HepG2 (cell line): ENCODE data around the gene DCAKD. TPM values are rescaled to one million over a fixed set of nuclear protein-coding genes. Genes with fewer than 3 reads are reported as not detected.

ENCODE experiments used
- ARID5B ChIP-seq: IDR thresholded peaks from 2 replicates; pipeline ENCODE4 v1.4.0; 2020; ENCODE audit warnings: mild to moderate bottlenecking, missing genetic modification reagents
- HOMEZ ChIP-seq: IDR thresholded peaks from 2 replicates; pipeline ENCODE4 v1.6.1; 2016; ENCODE audit warnings: low read depth
- KDM3A ChIP-seq: IDR thresholded peaks from 2 replicates; pipeline ENCODE4 v1.6.1; 2018; ENCODE audit warnings: low read depth, missing compliant biosample characterization
- KMT2A ChIP-seq: sonication (generic); formaldehyde crosslinking; IDR thresholded peaks from 2 replicates; pipeline ENCODE4 v1.4.0; 2020; ENCODE audit warnings: missing genetic modification reagents
- MEF2D ChIP-seq: sonication (generic); formaldehyde crosslinking; IDR thresholded peaks from 2 replicates; pipeline ENCODE4 v1.5.1; 2020; ENCODE audit warnings: mild to moderate bottlenecking, missing genetic modification reagents
- NR2F2 ChIP-seq: IDR thresholded peaks from 2 replicates; pipeline ENCODE4 v1.6.1; 2012; ENCODE audit warnings: low read depth, inconsistent platforms, borderline replicate concordance
- PATZ1 ChIP-seq: sonication (generic); formaldehyde crosslinking; IDR thresholded peaks from 2 replicates; pipeline ENCODE4 v1.4.0; 2020; ENCODE audit warnings: missing genetic modification reagents
- RNF2 ChIP-seq: fragments of 450-650 bp; conservative IDR thresholded peaks from 2 replicates; pipeline ENCODE4 v1.6.1; 2016; ENCODE audit warnings: low read depth
- TBX2 ChIP-seq: sonication (generic); formaldehyde crosslinking; IDR thresholded peaks from 2 replicates; pipeline ENCODE4 v1.5.0; 2020; ENCODE audit warnings: missing genetic modification reagents, mild to moderate bottlenecking, borderline replicate concordance
- YY1 ChIP-seq: IDR thresholded peaks from 2 replicates; pipeline ENCODE4 v1.6.1; 2011; ENCODE audit warnings: low read length, low read depth, moderate library complexity, mild to moderate bottlenecking; ENCODE audit not compliant: insufficient read depth, insufficient replicate concordance
- ZMAT3 ChIP-seq: sonication (generic); formaldehyde crosslinking; conservative IDR thresholded peaks from 2 replicates; pipeline ENCODE4 v1.7.0; 2021; ENCODE audit warnings: missing genetic modification reagents
- ZNF160 ChIP-seq: sonication (generic); formaldehyde crosslinking; IDR thresholded peaks from 2 replicates; pipeline ENCODE4 v1.8.0; 2022; ENCODE audit warnings: mild to moderate bottlenecking, inconsistent platforms, missing genetic modification reagents
- ZNF235 ChIP-seq: sonication (generic); formaldehyde crosslinking; IDR thresholded peaks from 2 replicates; pipeline ENCODE4 v1.8.1; 2023; ENCODE audit warnings: mild to moderate bottlenecking, missing genetic modification reagents, borderline replicate concordance
- ZNF501 ChIP-seq: sonication (generic); formaldehyde crosslinking; IDR thresholded peaks from 2 replicates; pipeline ENCODE4 v1.5.1; 2020; ENCODE audit warnings: mild to moderate bottlenecking, moderate library complexity, missing genetic modification reagents
- ZNF646 ChIP-seq: sonication (generic); formaldehyde crosslinking; IDR thresholded peaks from 2 replicates; pipeline ENCODE4 v1.9.0; 2021; ENCODE audit warnings: mild to moderate bottlenecking, missing genetic modification reagents
- ZSCAN30 ChIP-seq: sonication (generic); formaldehyde crosslinking; IDR thresholded peaks from 2 replicates; pipeline ENCODE4 v1.5.0; 2020; ENCODE audit warnings: mild to moderate bottlenecking, missing genetic modification reagents
- polyA plus RNA-seq, 8 experiments: library from polyadenylated mRNA; depleted of rRNA in 3 of 8; stranded (reverse) in 7 of 8; unstranded in 1 of 8; fragments of >200 nt; fragmentation: Illumina TruSeq in 4 of 8; extraction: Trizol in 4 of 8; gene quantifications; 2 replicates each; pipeline versions ENCODE4 v1.2.1 to v1.2.3, GENCODE V29; 2011 to 2016; ENCODE audit warnings: low read depth in 4 of 8, missing spikeins in 1 of 8, mixed read lengths in 1 of 8; ENCODE audit not compliant: insufficient read depth in 1 of 8
- total RNA-seq, 5 experiments: library from RNA; depleted of rRNA; stranded (reverse); fragments of >200 nt; fragmentation: Illumina TruSeq; extraction: Trizol; gene quantifications; 2 replicates each; pipeline ENCODE4 v1.2.3, GENCODE V29; 2016; ENCODE audit warnings: low read depth in 1 of 5

Gene DCAKD
- total and polyA plus RNA-seq, 2 of the 13 experiments (the other 11 are each of a cell fraction or from before 2014, with no cell fraction given) = 25.9 to 29.2 TPM

GRCh38 chr17:45050481-45051059 is 862 bp downstream of the DCAKD start (continued):
- no peak for TF ChIP-seq ZNF646 (CRISPR knock-in tag)
- 0 out of 2 replicates have a peak, but pooled peaks have one; percentile 9 for TF ChIP-seq NR2F2
- TF ChIP-seq TBX2 (CRISPR knock-in tag) = no peak
- TF ChIP-seq ARID5B = no peak; the same call in 1 of the 2 replicates
- TF ChIP-seq HOMEZ = no peak
- TF ChIP-seq ZNF501 (CRISPR knock-in tag) = peak; percentile 55; the same call in 1 of the 2 replicates
- TF ChIP-seq MEF2D (CRISPR knock-in tag) = peak; percentile 15; the same call in 1 of the 2 replicates
- no peak for TF ChIP-seq ZNF160
- TF ChIP-seq PATZ1 (CRISPR knock-in tag) = peak; percentile 55
- no peak for TF ChIP-seq KDM3A (CRISPR knock-in tag)
- TF ChIP-seq ZSCAN30 (CRISPR knock-in tag) = 0 out of 2 replicates have a peak, but pooled peaks have one; percentile 58
- peak; percentile 54 for TF ChIP-seq YY1
- no peak; the same call in 1 of the 2 replicates for TF ChIP-seq ZMAT3 (CRISPR knock-in tag)
- no peak for TF ChIP-seq ZNF235 (CRISPR knock-in tag)
- TF ChIP-seq RNF2 = no peak
- TF ChIP-seq KMT2A (CRISPR knock-in tag) = no peak
